ENCODE measurements around the gene NDUFS3. TPM values are rescaled to one million over a fixed set of nuclear protein-coding genes. Genes with fewer than 3 reads are reported as not detected.
A peak's percentile ranks its signal among the peaks of the same experiment; 100 is the strongest.
"Not testable (repeated sequence)": the region's sequence is repeated elsewhere in the genome, so short reads cannot be mapped to it uniquely, and the experiment has no call there.

The NDUFS3 gene
- total RNA-seq, 1 experiment from 2014 or later: 96.4 TPM

- DNase-seq (ENCODE audit: low read depth): peak; percentile 83
- in situ Hi-C loops (cut with HindIII; ENCODE audit: low pct_unique_long_range_greater_than_20kb, low sequenced_read_pairs): no loop called here
Observed at GRCh38 chr11:47552566-47553405, 26.1 kb upstream of the NDUFS3 start, which contains the start of gene CELF1. Gene CELF1, minus strand, starts transcription at chr11:47553132. Its CDS starts 53,609 bp downstream, at chr11:47499523.

GRCh38 chr11:47553406-47553743, 25.5 kb upstream of the NDUFS3 start:
- in situ Hi-C loops (cut with HindIII; ENCODE audit: low pct_unique_long_range_greater_than_20kb, low sequenced_read_pairs): no loop called here
- no peak for DNase-seq (ENCODE audit: low read depth)

- DNase-seq (ENCODE audit: low read depth); in situ Hi-C loops (cut with HindIII; ENCODE audit: low pct_unique_long_range_greater_than_20kb, low sequenced_read_pairs): not testable (repeated sequence)
Observed at GRCh38 chr11:47557004-47557403, 21.9 kb upstream of the NDUFS3 start.

GRCh38 chr11:47558695-47559094, 20.2 kb upstream of the NDUFS3 start:
- in situ Hi-C loops (cut with HindIII; ENCODE audit: low pct_unique_long_range_greater_than_20kb, low sequenced_read_pairs): no loop called here
- DNase-seq (ENCODE audit: low read depth): no peak

- no peak for DNase-seq (ENCODE audit: low read depth)
- in situ Hi-C loops (cut with HindIII; ENCODE audit: low pct_unique_long_range_greater_than_20kb, low sequenced_read_pairs): no loop called here
Observed at GRCh38 chr11:47560426-47560825, 18.4 kb upstream of the NDUFS3 start.

GRCh38 chr11:47562393-47562792, 16.5 kb upstream of the NDUFS3 start:
- in situ Hi-C loops (cut with HindIII; ENCODE audit: low pct_unique_long_range_greater_than_20kb, low sequenced_read_pairs); DNase-seq (ENCODE audit: low read depth): not testable (repeated sequence)

GRCh38 chr11:47564366-47564765, 14.5 kb upstream of the NDUFS3 start:
- in situ Hi-C loops (cut with HindIII; ENCODE audit: low pct_unique_long_range_greater_than_20kb, low sequenced_read_pairs); DNase-seq (ENCODE audit: low read depth): not testable (repeated sequence)

GRCh38 chr11:47564933-47565339, 13.9 kb upstream of the NDUFS3 start:
- in situ Hi-C loops (cut with HindIII; ENCODE audit: low pct_unique_long_range_greater_than_20kb, low sequenced_read_pairs): no loop called here
- no peak for DNase-seq (ENCODE audit: low read depth)

GRCh38 chr11:47565340-47566148, 13.3 kb upstream of the NDUFS3 start, which contains the start of gene PTPMT1:
Gene PTPMT1, plus strand, starts transcription at chr11:47565599. Its CDS starts 24 bp downstream, at chr11:47565623.
- in situ Hi-C loops (cut with HindIII; ENCODE audit: low pct_unique_long_range_greater_than_20kb, low sequenced_read_pairs): no loop called here

GRCh38 chr11:47566149-47566698, 12.7 kb upstream of the NDUFS3 start:
- in situ Hi-C loops (cut with HindIII; ENCODE audit: low pct_unique_long_range_greater_than_20kb, low sequenced_read_pairs): no loop called here
- no peak for DNase-seq (ENCODE audit: low read depth)

More at GRCh38 chr11:47565340-47566148, 13.3 kb upstream of the NDUFS3 start, which contains the start of gene PTPMT1:
- peak; percentile 61 for DNase-seq (ENCODE audit: low read depth)

GRCh38 chr11:47569646-47570045, 9.2 kb upstream of the NDUFS3 start:
- in situ Hi-C loops (cut with HindIII; ENCODE audit: low pct_unique_long_range_greater_than_20kb, low sequenced_read_pairs): no loop called here

GRCh38 chr11:47570651-47571356, 8.1 kb upstream of the NDUFS3 start:
- in situ Hi-C loops (cut with HindIII; ENCODE audit: low pct_unique_long_range_greater_than_20kb, low sequenced_read_pairs): no loop called here
- no peak for DNase-seq (ENCODE audit: low read depth)

More at GRCh38 chr11:47569646-47570045, 9.2 kb upstream of the NDUFS3 start:
- no peak for DNase-seq (ENCODE audit: low read depth)

- in situ Hi-C loops (cut with HindIII; ENCODE audit: low pct_unique_long_range_greater_than_20kb, low sequenced_read_pairs): no loop called here
- DNase-seq (ENCODE audit: low read depth): no peak
Observed at GRCh38 chr11:47571357-47571729, 7.5 kb upstream of the NDUFS3 start.

- in situ Hi-C loops (cut with HindIII; ENCODE audit: low pct_unique_long_range_greater_than_20kb, low sequenced_read_pairs): no loop called here
- DNase-seq (ENCODE audit: low read depth): no peak
Observed at GRCh38 chr11:47571895-47572294, 7.0 kb upstream of the NDUFS3 start.

GRCh38 chr11:47572715-47573255, 6.1 kb upstream of the NDUFS3 start:
- DNase-seq (ENCODE audit: low read depth): no peak
- in situ Hi-C loops (cut with HindIII; ENCODE audit: low pct_unique_long_range_greater_than_20kb, low sequenced_read_pairs): no loop called here

- in situ Hi-C loops (cut with HindIII; ENCODE audit: low pct_unique_long_range_greater_than_20kb, low sequenced_read_pairs): no loop called here
- DNase-seq (ENCODE audit: low read depth): no peak
Observed at GRCh38 chr11:47573321-47573720, 5.6 kb upstream of the NDUFS3 start.

- no peak for DNase-seq (ENCODE audit: low read depth)
- in situ Hi-C loops (cut with HindIII; ENCODE audit: low pct_unique_long_range_greater_than_20kb, low sequenced_read_pairs): no loop called here
Observed at GRCh38 chr11:47577460-47578041, 1.3 kb upstream of the NDUFS3 start.

GRCh38 chr11:47583844-47584243, 5.0 kb downstream of the NDUFS3 start:
- no peak for DNase-seq (ENCODE audit: low read depth)
- in situ Hi-C loops (cut with HindIII; ENCODE audit: low pct_unique_long_range_greater_than_20kb, low sequenced_read_pairs): no loop called here
